Measurements from ENCODE around the gene LRRC74A.

Gene LRRC74A

DNA sequence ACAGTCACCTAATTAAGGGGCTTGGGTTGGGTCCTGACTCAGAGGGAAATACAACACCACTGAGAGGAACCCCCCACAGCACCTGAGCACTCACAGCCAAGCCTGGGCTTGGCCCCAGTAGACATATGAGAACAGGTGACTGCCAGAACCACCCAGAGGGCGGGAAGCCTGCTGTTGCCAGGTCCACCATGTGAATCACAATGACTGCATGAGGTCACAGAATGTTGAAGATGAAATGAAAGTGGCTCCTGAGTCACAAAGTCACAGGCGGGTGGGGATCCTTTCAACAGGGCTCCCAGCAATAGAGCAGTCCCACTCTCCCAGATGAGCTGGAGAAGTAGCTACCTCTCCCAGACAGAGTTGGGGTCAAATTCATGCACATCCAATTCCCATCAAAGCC is at the start of gene LRRC74A:
Gene LRRC74A (plus strand): TSS at position 287 of the 400 bp plus-strand sequence. CDS start 290 bp downstream, outside the sequence.
- DNase-seq, result no peak

DNA sequence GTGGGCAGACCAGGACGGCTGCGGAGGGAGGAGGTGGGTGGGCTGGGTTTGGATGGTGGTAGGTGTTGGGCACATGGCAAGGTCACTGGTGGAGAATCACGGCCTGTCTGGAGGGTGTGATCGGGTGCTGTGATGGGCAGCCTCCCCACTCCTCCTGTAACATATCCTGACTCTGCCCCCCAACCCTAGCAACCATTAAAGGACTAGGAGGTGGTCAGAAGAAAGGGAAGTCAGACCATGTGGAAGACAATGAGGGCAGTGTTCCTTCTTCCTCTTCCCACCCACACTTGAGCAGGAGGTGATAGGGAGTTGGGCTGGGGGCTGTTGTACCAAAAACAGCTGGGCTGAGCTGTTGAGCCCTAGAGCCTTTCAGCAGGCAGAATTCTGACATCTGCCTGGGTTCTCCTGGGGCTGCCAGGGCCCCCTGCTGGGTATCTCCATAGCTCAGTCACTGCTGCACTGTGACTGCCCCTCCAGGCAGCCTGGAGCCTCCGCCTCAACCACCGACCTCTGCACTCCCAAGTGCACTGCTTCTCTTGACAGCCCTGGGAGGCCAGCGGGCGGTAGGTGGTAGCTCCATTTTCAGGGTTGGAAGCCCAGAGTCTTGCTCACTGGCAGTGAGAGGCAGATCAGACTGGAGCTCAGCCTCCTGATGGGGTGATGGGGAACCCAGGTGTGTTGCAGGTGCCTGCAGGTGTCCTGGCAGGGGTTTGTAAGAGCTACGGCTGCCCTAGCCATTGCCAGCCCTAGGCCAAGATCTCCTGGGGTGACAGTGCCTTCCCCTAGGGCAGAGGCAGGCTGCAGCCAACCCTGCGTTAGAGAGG is 49.6 kb upstream of the LRRC74A start:
- no peak for DNase-seq

DNA sequence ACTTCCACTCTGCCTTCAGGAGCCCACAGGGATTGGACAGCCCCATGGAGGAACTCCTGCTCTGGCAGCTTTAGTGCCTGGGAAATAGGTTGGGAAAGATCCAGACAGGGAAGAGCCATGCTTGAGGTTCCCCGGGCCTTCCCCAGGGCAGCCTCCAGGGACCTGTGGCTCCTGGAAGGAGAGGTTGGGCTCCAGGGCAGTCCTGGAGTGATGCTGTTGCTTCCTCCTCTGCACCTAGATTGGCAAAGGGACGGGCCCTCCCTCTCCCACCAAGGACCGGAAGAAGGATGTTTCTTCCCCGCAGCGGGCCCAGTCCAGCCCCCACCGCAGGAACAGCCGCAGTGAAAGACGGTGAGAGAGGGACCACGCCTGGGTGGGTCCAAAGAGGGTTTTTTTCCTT is 48.5 kb upstream of the LRRC74A start:
- no peak for DNase-seq

DNA sequence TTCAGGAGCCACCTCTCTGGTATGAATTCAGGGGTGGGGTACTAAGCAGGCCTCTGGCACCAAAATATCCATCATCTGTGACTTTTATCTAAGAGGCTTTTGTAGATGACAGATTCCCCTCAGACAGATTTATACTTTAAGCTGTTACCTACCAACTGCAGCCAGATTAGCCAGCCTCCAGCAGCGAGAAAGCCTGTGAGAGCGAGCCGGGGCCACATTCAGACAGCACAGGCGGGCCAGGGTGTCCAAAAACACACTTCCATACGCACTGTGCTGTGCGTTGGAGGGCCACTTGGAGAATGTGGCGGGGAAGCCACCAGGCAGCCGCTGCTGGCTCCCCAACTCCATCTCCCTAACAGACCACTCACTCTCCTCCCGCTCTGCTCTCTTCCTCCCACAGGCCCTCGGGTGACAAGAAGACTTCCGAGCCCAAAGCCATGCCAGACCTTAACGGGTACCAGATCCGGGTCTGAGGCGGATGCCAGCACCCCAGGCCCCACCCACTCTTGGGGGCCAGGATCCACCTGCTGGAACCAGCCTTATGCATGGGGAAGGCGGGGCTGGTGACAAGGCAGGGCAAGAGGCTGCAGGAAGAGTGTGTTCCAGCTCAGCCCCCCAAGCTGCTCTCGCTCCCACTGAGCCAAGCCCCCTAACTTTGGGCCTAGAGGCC is 47.5 kb upstream of the LRRC74A start:
- no peak for DNase-seq

DNA sequence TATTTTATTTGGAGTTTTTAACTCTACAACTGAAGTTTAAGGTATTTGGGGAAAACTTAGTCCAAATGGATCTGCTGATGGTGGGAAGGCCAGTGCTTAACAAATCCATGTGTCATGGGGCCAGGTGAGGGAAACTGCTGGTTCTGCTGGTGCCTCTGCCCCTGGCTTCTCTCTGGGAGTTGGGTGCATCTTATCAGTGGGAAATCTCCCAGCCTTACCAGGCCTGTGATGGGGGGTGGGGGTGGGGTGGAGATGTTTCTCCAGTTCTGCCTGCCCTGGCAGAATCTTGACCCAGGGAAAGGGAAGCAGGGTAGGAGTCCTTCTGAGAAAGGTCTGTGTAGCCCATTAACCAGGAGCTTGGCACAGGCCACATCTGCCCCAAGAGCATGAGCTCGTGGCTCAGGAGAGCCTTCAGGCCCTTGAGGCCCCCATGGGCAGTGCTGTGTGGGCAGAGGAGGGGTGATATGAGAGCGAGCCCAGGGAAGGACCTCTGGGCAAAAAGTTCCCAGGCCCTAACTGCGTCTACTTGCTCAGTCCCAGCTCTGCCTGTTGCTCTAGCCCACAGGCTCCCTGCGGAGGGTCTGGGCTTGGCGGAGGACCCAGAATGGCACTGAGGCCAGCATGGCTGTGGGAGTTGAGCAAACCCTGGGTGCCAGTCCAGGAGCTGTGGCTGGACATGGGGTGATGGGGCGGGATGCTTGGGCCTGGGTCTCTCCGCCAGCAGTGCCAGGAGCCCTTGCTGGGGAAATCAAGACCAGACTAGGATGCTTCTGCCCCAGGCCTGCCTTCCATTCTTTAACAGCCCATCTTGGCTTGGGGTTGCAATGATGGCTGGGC is 46.8 kb upstream of the LRRC74A start:
- no peak for DNase-seq

DNA sequence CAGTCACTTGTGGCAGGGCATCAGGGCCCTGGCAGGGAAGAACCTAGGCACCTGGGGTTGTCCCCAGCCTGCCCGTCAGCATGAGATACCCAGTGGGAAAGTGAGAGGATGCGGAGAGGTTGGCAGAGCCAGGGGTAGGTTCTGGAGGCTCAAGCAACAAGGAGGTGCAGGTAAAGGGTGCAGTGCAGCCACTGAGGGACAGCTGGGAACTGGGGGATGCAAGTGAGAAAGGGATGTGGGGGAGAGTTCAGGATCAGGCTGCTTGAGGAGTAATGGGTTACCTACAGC is 46.2 kb upstream of the LRRC74A start:
- no peak for DNase-seq

DNA sequence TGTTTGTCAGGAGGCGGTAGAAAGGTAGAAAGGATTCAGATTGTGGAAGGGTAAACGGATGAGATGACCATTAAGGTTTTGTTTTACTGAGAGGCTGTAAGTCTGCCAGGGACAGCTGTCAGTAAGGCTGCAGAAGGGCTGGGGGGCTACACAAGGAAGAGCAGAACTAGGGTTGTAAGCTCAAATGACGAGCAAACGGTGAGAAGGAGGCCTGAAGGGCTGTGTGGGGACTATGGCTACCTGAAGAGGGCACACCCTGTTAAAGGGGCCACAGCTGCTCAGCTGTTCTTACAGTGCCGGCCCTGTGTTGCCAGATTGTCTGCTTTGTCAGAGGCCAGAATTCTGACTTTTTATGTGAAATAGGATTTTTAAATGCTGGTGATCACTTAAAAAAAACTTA is 45.8 kb upstream of the LRRC74A start:
- DNase-seq, result no peak

DNA sequence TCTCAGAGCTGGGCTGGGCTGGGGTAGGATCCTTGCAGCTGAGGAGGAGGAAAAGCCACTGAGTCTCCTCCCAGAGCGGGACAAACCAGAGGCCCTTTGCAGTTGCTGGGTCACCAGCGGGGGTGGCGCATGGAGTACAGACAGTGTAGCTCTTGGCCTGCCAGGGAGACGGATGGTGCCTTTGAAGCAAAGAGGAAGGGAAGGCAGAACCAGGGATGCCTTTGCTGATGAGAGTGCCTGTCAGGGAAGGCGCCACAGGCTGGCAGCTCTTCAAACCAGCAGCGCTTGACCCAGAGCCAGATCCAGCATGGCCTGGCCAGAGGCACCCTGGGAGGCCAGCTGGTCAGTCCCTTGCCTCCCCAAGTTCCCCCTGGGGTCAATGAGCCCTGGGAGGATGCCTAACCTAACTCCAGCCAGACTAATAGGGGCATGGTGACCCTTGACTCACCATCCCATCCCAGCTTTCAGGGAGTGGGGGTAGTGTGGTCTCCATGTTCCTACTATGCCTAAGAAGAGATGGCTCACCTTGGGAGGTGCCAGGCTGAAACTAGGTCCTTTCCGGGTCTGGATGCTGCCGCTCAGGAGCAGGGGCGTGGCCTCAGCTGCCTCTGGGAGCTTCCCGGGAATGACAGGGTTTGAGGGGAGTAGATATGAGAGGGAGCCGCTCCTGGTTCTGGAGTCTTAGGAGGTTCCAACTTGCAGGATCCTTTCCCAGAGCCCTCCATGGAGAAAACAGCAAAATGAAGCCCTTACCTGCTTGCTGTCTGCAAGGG is 45.1 kb upstream of the LRRC74A start:
- no peak for DNase-seq

DNA sequence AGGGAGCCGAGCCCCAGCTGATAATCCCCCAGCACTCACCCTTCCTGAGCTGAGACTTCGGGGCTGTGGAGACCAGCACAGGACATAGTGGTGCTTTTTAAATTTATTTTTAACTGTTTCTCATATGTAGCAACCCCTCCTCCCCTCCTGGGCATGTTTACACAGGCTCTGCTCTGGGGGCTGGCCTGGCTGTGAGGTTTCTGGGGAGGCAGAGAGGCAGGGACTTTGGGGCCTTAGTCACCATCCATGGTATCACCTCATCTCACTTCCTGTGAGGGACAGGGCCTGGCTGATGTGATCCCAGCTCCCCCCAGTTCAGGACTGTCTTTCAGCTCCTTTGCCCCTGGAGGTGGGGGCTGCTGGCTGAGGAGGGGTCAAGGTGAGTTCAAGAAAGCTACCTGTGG is 44.6 kb upstream of the LRRC74A start:
- DNase-seq, result no peak

DNA sequence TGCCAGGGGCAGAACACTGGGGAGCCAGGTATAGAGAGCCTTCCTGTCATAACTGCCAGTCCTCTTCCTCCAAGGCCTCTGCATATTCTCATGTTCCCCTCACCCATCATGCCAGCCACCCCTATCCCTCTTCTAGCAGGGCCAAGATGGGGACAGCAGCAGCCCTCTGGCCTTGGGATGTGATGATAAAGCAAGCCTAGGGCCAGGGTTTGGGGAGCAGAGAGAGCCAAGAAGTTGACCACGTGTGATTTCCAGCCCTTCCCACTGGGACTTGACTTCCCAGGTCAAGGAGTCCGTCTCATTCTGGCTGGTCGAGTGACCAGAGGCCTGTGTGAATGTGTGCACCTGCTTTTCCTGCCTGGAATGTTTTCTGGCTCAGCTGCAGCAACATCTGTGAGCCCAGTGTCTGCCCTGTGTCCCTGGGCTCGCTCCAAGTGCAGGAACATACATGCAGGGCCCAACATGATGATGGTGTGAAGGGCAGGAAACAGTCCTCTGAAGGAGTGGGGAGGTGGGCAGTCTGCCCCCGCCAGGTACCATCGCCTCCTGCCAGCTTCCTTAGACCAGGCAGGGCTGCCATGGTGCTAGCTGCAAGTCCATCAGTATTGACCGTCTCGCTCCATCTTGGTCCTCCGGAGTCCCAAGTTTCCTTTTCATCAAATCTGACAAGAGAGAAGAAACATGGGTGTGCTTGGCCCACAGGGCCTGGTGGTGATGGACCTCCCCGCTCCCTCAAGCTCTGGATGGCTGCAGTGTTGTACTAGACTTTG is 43.9 kb upstream of the LRRC74A start:
- no peak for DNase-seq

DNA sequence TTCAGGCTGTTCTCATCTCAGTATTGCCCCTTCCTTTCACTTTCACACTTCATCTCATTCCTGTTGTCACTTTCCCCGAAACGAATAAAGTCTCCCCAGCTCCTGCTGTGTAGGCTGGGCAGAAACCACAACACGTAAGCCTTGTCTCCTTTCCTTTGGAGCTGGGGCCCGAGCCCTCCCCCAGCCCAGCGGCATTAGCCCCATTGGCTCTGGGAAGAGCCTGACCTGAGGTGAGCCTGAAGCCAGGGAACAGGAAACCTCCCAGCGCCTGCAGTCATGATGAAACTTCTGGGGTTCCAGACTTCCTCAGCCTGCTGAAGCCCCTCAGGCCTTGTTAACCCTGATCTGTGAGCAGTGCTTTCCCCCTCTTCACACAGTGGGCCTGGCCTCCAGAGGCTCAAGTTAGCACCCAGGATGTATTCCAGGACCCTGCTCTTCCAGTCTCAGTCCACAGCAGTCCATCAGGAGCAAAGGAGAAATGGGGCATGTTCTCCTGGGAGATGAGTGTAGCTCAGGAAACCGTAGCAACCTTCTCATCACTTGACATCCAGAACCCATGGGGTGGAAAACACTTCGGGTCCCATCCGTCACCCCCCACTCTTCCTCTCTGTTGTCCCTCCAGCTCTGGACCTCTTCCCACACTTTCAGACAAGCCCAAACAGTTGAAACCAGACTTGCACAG is 43.2 kb upstream of the LRRC74A start:
- DNase-seq, result no peak

DNA sequence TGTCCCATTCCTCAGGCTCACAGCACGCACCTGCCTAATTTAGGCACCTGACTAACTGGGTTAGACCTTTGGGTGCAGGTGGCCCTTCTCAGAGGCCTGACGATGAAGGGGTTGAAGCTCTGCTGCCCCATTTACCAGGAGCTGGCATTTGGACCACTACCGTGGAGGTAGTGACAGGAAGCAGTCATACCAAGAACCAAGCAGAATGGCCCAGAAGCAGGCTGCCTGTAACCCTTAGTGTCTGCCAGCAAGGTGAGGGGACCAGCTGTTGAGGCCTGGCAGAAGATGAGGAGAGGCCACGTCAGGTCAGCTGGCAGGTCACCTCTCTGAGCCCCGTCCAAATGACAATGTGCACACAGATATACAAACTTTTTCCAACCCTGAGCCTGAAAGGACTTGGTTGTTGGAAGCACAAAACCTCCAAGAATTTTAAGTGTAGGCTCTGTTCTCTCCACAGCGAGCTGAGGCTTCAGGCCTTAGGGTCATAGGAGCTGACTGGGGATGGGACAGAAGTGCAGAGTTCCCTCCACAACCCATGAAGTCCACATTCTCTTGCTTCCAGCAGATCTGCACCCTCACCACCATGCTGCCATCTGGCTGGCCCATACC is 41.8 kb upstream of the LRRC74A start:
- no peak for DNase-seq

DNA sequence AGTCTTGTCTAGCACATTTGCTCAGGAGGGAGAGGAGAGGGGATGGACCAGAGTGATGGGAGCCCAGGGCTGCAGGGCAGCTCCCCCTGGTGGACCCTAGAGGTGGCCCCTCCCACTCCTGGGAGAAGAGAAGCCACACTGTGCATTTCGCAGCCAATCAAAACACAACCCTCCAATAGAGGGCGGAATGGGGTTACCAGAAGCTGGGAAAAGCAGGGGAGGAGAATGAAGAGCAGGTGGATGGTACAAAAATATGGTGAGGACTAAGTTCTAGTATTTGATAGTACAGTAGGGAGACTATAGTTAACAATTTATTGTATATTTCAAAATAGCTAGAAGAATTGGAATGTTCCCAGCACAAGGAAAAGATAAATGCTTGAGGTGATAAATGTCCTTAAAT is 41.3 kb upstream of the LRRC74A start:
- peak; percentile 60 for DNase-seq

DNA sequence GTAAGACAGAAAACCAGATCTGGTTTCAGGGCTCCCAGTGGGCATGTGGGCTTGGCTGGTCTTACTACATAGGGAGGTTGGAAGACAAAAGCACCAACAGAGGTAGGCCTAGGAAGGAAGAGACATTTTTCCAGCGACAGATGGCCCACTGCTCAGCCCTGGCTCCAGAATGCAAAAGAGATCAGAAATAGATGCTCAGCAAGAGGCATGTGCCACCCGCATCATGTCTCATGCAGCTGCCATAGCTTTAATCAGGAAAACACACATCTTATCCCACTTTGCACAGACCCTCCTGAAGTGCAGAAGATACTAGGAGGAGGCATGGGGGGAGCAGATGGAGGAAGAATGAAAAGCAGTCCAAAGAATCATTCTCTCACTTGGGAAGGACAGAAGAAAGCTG is 39.6 kb upstream of the LRRC74A start:
- DNase-seq, result no peak

DNA sequence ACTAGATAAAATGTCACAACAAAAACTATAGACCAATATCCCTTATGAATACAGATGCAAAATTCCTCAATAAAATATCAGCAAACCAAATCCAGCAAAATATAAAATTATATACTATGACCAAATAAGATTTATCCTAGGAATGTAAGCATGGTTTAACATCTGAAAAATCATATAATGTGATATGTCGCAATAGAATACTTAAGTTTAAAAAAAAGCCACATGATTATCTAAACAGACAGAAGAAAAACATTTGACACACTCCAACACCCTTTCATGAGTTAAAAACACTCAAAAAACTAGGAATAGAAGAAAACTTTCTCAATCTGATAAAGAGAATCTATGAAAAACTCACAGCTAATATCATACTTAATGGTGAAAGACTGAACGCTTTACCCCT is 33.8 kb upstream of the LRRC74A start:
- DNase-seq, result no peak

DNA sequence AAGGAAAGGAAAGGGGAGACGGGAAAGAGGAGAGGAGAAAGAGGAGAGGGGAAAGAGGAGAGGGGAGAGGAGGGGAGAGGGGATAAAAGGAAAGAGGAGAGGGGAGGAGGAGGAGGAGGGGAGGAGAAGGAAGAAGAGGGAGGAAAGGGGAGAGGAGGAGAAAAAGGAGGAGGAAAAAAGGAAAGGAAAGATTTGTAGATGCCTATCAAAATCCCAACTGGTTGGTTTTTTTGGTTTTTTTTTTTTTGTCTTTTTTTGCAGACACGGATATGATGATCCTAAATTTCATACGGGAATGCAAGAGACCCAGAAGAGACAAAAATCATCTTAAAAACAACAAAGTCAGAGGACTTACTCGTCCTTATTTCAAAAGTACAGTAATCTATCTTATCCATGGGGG is 32.9 kb upstream of the LRRC74A start:
- no peak for DNase-seq

DNA sequence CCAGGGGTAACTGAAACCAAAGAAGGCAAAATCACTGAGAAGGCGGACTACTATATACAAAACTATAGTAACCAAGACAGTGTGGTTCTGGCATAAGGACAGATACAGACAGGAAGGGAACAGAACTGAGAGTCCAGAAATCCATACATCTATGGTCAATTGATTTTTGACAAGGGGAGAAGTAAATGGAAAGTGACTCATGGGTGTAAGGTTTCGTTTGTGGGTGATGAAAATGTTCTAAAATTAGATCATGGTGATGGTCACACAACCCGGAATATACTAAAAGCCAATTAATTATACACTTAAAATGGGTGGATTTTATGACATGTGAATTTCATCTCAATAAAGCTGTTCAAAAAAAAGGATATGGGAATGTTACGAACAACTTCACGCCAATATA is 32.3 kb upstream of the LRRC74A start:
- no peak for DNase-seq

DNA sequence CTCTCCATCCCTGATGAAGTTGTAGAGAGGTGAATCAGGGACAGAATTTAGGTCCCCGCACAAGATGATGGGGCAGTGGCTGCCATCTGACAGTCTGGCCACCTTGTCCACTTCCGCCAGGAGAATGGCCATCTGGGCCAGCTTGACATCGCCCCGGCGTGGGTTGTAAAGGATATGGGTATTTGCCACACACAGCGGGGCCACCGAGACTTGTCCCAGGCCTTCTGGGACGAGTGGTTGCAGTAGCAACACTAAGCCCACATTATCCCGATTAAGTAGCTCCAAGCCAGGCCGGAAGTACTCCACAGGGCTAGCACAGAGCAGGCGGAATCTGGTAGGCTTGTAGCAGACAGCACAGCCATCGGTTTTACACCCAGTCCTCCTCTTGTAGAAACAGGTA is 19.8 kb upstream of the LRRC74A start:
- no peak for DNase-seq

DNA sequence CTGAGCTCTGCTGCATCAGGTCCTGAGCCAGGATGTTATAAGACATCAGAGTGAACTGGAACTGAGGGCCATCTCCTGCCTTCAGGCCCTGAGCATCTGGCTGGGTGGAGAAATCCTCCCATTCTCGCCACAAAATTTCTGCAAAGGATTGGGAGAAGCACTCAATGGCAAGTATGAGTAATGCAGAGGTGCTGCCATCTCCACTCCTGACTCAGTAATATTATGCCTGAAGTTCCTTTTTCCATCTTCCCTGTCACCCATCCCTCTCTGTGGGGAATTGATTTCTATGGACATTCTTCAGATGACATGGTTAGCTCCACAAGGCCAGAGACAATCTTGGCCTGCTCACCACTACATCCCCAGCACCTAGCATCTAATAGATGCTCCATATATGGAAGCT is 18.2 kb upstream of the LRRC74A start:
- DNase-seq, result no peak

DNA sequence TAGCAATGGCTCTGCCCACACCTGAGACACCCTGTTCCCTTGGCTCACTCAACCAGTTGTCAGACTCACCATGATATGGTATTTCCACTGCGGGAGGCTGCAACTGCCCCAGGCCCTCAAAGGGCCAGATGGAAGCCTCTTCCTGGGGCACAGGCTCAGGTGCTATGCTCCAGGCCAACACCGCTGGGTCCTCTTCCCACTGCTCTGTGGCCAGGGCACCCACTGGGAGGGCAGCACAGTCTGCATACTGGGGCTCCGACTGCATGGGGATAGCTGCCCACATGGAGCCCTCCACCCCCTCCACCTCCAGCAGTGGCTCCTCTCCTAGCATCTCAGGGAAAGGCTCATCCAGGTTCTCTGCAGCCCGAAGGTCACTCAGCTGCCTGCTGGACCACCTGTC is 17.2 kb upstream of the LRRC74A start:
- no peak for DNase-seq

DNA sequence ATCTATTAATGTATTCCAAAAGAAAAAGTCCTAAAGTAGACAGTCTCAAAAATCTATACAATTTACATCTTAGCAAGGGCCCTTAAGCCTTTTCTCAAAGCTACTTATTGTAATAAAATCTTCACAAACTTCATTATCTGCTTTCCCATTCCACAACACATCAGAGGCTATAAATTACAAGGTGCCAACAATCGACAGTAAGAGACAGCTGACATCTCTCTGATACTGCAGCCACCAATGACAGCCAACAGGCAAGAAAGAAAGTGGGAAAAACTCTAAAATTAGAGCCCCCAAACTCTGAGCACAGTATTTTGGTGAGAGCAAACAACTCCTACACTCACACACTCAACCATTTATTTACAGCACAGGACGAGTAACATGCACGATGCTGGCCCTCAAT is 15.7 kb upstream of the LRRC74A start:
- DNase-seq, result no peak
